ENCODE data around the gene RPP25L.

DNA sequence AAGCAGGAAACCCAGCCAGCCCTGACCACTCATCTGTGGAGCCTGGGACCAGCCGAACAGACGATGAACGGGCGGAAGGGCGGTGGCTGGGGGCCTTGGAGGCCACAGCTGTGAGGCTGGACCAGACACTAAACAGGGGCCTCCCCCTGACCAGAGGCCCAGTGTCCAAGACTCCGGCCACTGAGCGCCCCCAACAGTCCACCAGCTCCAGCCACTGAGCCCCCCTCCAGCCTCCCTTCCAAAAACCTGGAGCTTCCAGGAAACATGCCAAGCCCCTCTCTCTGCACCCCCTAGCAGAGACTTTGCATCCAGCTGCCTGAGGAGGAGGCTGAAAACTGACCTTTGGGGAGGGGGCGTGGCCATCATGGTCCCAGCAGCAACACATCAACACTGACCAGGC lies 45.6 kb downstream of the RPP25L start:
- TF ChIP-seq POLR2AphosphoS5 (IDR thresholded peaks at IDR 0.05; ENCODE audit: insufficient read depth in 1 of 2, low read depth in 1 of 2): no peak
- TF ChIP-seq, protein P1, sequence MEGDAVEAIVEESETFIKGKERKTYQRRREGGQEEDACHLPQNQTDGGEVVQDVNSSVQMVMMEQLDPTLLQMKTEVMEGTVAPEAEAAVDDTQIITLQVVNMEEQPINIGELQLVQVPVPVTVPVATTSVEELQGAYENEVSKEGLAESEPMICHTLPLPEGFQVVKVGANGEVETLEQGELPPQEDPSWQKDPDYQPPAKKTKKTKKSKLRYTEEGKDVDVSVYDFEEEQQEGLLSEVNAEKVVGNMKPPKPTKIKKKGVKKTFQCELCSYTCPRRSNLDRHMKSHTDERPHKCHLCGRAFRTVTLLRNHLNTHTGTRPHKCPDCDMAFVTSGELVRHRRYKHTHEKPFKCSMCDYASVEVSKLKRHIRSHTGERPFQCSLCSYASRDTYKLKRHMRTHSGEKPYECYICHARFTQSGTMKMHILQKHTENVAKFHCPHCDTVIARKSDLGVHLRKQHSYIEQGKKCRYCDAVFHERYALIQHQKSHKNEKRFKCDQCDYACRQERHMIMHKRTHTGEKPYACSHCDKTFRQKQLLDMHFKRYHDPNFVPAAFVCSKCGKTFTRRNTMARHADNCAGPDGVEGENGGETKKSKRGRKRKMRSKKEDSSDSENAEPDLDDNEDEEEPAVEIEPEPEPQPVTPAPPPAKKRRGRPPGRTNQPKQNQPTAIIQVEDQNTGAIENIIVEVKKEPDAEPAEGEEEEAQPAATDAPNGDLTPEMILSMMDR (IDR thresholded peaks at IDR 0.05): no peak
- no peak for TF ChIP-seq POLR2A (IDR thresholded peaks at IDR 0.05)
